ENCODE results near the gene GLI3. TPM values are rescaled to one million over a fixed set of nuclear protein-coding genes. Genes with fewer than 3 reads are reported as not detected.

GLI3 gene
- total RNA-seq, 1 experiment from 2014 or later, result not detected

DNA sequence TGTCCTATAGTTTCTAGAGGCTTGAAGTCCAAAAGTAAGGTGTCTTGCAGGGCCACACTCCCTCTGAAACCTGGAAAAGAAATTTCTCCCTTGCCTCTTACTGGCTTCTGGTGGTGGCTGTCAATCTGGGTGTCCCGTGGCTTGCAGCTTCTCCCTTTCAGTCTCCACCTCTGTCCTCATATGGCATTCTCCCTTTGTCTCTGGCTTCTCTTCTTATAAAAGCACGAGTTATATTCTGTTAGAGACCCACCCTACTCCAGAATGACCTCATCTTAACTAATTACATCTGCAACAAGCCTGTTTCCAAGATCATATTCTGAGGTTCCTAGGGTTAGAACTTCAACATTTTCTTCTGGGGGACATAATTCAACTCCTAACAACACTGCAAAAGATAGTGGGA is 3.4 kb upstream of the GLI3 start:
- ChIA-PET POLR2A (ENCODE audit: unreplicated experiment) (no interaction called here), CTCF (no interaction called here)
- intact Hi-C loops (cut with micrococcal nuclease; ENCODE audit: unreplicated experiment), result no loop called here
- no peak overlapping the region for H2AFZ ChIP-seq
- peaks cover 56% of the 10 kb centered on the region for H3K27me3 ChIP-seq (ENCODE audit: insufficient read depth, low read depth)
- no peaks in the 10 kb centered on the region for H3F3A ChIP-seq (ENCODE audit: insufficient read depth, low read depth)
- no peak overlapping the region for H3K27ac ChIP-seq
- H4K20me1 ChIP-seq (ENCODE audit: insufficient read depth), result no peaks in the 10 kb centered on the region
- H3K36me3 ChIP-seq (ENCODE audit: low read depth), result no peaks in the 10 kb centered on the region
- H3K4me2 ChIP-seq, result no peak overlapping the region
- DNase-seq, result no peak
- H3K9me3 ChIP-seq (ENCODE audit: insufficient read depth, low read depth), result no peaks in the 10 kb centered on the region
- H3K9me2 ChIP-seq (ENCODE audit: insufficient read depth), result no peaks in the 10 kb centered on the region
- no peak overlapping the region for H3K4me3 ChIP-seq
- no peaks in the 10 kb centered on the region for H3K79me2 ChIP-seq (ENCODE audit: low read depth)
- H3K4me1 ChIP-seq (replicated peaks; ENCODE audit: insufficient read depth), result no peaks in the 10 kb centered on the region
- TF ChIP-seq, protein P1, sequence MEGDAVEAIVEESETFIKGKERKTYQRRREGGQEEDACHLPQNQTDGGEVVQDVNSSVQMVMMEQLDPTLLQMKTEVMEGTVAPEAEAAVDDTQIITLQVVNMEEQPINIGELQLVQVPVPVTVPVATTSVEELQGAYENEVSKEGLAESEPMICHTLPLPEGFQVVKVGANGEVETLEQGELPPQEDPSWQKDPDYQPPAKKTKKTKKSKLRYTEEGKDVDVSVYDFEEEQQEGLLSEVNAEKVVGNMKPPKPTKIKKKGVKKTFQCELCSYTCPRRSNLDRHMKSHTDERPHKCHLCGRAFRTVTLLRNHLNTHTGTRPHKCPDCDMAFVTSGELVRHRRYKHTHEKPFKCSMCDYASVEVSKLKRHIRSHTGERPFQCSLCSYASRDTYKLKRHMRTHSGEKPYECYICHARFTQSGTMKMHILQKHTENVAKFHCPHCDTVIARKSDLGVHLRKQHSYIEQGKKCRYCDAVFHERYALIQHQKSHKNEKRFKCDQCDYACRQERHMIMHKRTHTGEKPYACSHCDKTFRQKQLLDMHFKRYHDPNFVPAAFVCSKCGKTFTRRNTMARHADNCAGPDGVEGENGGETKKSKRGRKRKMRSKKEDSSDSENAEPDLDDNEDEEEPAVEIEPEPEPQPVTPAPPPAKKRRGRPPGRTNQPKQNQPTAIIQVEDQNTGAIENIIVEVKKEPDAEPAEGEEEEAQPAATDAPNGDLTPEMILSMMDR (conservative IDR thresholded peaks at IDR 0.05), result no peak
- no peak for TF ChIP-seq EZH2 (IDR thresholded peaks at IDR 0.05; ENCODE audit: low read depth)
- BruUV-seq (replicated peaks), result no TSS peak

DNA sequence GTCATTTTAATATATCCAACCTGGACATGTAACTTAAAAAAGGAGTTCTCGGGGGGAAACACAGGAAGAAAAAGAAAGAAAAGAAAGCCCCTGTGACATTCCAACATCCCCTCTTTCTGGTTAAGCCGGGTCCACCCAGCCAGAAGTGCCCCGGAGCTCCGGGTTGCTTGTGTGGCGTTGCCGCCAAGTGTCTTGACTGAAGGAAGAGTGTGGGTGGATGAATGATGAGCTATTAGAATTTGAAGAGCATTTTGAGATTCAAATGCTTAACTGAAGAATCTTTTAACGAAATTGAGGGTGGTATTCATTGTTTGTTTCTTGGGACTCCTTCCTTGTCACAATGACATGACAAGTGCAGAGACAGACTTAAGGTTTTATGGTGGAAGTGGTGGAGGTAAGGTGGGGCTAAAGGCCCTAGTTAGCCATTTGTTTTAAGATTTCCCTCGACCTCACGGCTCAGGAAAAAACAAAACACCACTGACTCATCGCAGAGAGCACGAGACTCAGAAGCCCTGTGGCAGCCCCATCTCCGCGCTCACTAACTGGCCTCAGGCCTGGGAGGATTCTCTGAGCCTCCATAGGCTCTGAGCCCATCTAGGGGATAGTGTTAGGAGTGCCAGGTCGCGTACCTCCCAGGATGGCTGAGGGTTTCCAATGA is 1.8 kb upstream of the GLI3 start:
- no peak overlapping the region for H3K27ac ChIP-seq
- no peaks in the 10 kb centered on the region for H3K79me2 ChIP-seq (ENCODE audit: low read depth)
- H3K4me2 ChIP-seq, result no peak overlapping the region
- H3K9me2 ChIP-seq (ENCODE audit: insufficient read depth), result no peaks in the 10 kb centered on the region
- intact Hi-C loops (cut with micrococcal nuclease; ENCODE audit: unreplicated experiment), result no loop called here
- no peaks in the 10 kb centered on the region for H3K4me1 ChIP-seq (replicated peaks; ENCODE audit: insufficient read depth)
- no peaks in the 10 kb centered on the region for H3F3A ChIP-seq (ENCODE audit: insufficient read depth, low read depth)
- H4K20me1 ChIP-seq (ENCODE audit: insufficient read depth), result no peaks in the 10 kb centered on the region
- BruUV-seq (replicated peaks), result no TSS peak
- TF ChIP-seq, protein P1 (conservative IDR thresholded peaks at IDR 0.05), result no peak
- no peak for TF ChIP-seq EZH2 (IDR thresholded peaks at IDR 0.05; ENCODE audit: low read depth)
- H3K36me3 ChIP-seq (ENCODE audit: low read depth), result no peaks in the 10 kb centered on the region
- ChIA-PET POLR2A (ENCODE audit: unreplicated experiment) (no interaction called here), CTCF (no interaction called here)
- no peak for DNase-seq
- no peaks in the 10 kb centered on the region for H3K9me3 ChIP-seq (ENCODE audit: insufficient read depth, low read depth)
- H3K4me3 ChIP-seq, result no peak overlapping the region
- H2AFZ ChIP-seq, result no peak overlapping the region
- peaks cover 56% of the 10 kb centered on the region for H3K27me3 ChIP-seq (ENCODE audit: insufficient read depth, low read depth)

DNA sequence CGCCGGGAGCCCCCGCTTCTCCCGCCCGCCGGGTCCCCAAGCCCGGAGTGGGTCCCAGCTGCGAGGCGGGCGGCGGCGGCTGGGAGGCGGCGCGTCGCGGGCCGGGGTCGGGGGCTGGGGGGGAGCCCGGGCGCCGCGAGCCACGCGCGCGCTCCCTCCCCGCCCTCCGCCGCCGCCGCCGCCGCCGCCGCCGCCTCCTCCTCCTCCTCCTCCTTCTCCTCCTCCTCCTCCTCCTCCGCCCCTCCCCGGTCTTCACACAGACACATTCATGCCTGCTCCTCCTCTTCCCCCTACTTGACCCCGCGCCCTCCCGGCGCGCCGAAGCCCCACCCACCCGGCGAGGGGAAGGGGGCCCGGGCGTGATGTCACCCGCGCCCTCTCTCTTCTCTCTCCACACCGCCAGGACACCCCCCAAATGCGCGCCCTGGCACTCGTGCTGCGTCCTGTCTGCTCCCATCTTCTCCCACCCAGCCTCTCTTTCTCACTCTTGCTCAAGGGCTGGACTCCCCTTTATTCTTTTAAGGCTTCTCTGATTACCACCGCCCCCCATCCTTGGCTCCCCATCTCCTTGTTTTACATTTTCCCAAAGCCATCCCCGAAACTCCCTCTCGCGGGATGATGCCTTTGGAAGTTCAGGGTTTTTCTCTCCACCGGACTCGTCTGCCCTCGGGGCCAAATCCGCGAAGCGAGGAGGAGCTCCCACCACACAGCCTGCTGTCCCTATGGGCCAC is 967 bp upstream of the GLI3 start:
- ChIA-PET POLR2A (ENCODE audit: unreplicated experiment) (no interaction called here), CTCF (no interaction called here)
- Histone ChIP-seq H3K9me3 (ENCODE audit: insufficient read depth, low read depth) (no peaks in the 10 kb centered on the region), H3K79me2 (ENCODE audit: low read depth) (no peaks in the 10 kb centered on the region), H4K20me1 (ENCODE audit: insufficient read depth) (no peaks in the 10 kb centered on the region), H3K9me2 (ENCODE audit: insufficient read depth) (no peaks in the 10 kb centered on the region), H2AFZ (no peak overlapping the region), H3K4me3 (no peak overlapping the region), H3F3A (ENCODE audit: insufficient read depth, low read depth) (no peaks in the 10 kb centered on the region), H3K36me3 (ENCODE audit: low read depth) (no peaks in the 10 kb centered on the region), H3K27ac (no peak overlapping the region), H3K4me1 (replicated peaks; ENCODE audit: insufficient read depth) (no peaks in the 10 kb centered on the region), H3K27me3 (ENCODE audit: insufficient read depth, low read depth) (peaks cover 61% of the 10 kb centered on the region), H3K4me2 (no peak overlapping the region)
- DNase-seq, result no peak
- intact Hi-C loops (cut with micrococcal nuclease; ENCODE audit: unreplicated experiment), result no loop called here
- BruUV-seq (replicated peaks), result no TSS peak
- TF ChIP-seq, protein P1 (conservative IDR thresholded peaks at IDR 0.05), result no peak
